Activated T-cell treated with anti-CD3 and anti-CD28 coated beads, Interleukin-2, amount 50 U/mL, for 72 hours (primary cell): ENCODE data around the gene LOXHD1. TPM values are rescaled to one million over a fixed set of nuclear protein-coding genes. Genes with fewer than 3 reads are reported as not detected.
A peak's percentile ranks its signal among the peaks of the same experiment; 100 is the strongest.

Experiments
- ATAC-seq, 2 donors: fragments of 150-1000 bp; cut with Tn5 transposase; replicated peaks in 1 of 2; 2 replicates each; pipeline ENCODE4 v1.10.0; 2021; ENCODE audit warnings: moderate library complexity in 2 of 2, mild to moderate bottlenecking in 1 of 2
- DNase-seq, 2 donors: peaks; one replicate each; pipeline ENCODE4 v3.0.0; 2021 to 2022; ENCODE audit warnings: mixed read lengths in 1 of 2
- H3K27ac Mint-ChIP-seq: one replicate; pipeline ENCODE4 v1.8.0; 2022; ENCODE audit warnings: mild to moderate bottlenecking, moderate library complexity, mixed read lengths
- H3K27me3 Mint-ChIP-seq: one replicate; pipeline ENCODE4 v1.8.0; 2022; ENCODE audit warnings: low read depth, mixed read lengths
- H3K36me3 Mint-ChIP-seq, 2 donors: one replicate each; pipeline ENCODE4 v1.8.0; 2022; ENCODE audit warnings: mixed read lengths in 2 of 2, mild to moderate bottlenecking in 1 of 2; ENCODE audit not compliant: insufficient read depth in 2 of 2
- H3K4me1 Mint-ChIP-seq: one replicate; pipeline ENCODE4 v1.8.0; 2022; ENCODE audit warnings: low read depth, mixed read lengths
- H3K4me3 Mint-ChIP-seq, 2 donors: one replicate each; pipeline ENCODE4 v1.8.0; 2022; ENCODE audit warnings: mild to moderate bottlenecking in 2 of 2, mixed read lengths in 2 of 2, moderate library complexity in 2 of 2
- H3K9me3 Mint-ChIP-seq, 2 donors: one replicate each; pipeline ENCODE4 v1.8.0; 2022; ENCODE audit warnings: mixed read lengths in 2 of 2
- total RNA-seq, 2 donors: library from RNA; stranded (reverse); gene quantifications; one replicate each; pipeline ENCODE4 v1.2.3, GENCODE V29; 2022

LOXHD1 gene
- total RNA-seq, 2 donors from 2014 or later, result 0.05 to 0.07 TPM

DNA sequence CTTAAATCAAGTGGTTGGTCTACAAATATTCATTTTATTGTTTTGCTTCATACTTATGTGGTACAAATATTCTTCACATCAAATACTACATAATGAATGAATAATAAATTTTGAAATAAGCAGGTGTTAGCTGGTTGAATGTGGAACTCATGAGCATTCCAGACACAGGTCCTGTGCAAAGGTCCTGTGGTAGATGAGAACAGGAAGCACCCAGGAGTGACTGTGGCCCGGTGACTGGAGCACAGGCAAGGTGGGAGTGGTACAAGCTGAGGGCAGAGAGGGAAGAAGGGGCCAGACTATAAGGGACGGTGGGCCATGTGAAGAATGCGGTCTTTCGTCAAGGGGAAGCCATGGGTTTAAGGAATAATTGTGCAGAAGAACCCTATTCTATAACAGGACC lies 26.2 kb upstream of the LOXHD1 start:
- Mint-ChIP-seq H3K4me3 (no peak overlapping the region), H3K9me3 (no peaks in the 10 kb centered on the region), H3K27ac (no peak overlapping the region), H3K27me3 (no peaks in the 10 kb centered on the region), H3K4me1 (no peaks in the 10 kb centered on the region), H3K36me3 (no peaks in the 10 kb centered on the region)
- DNase-seq (no peak), ATAC-seq (no peak)

GRCh38 chr18:46680784-46681695 lies 24.0 kb upstream of the LOXHD1 start:
- H3K27me3 Mint-ChIP-seq, result no peaks in the 10 kb centered on the region
- ATAC-seq (no peak), DNase-seq (no peak)
- no peaks in the 10 kb centered on the region for H3K36me3 Mint-ChIP-seq
- no peaks in the 10 kb centered on the region for H3K9me3 Mint-ChIP-seq
- H3K4me3 Mint-ChIP-seq, result no peak overlapping the region
- H3K27ac Mint-ChIP-seq, result no peak overlapping the region
- no peaks in the 10 kb centered on the region for H3K4me1 Mint-ChIP-seq

DNA sequence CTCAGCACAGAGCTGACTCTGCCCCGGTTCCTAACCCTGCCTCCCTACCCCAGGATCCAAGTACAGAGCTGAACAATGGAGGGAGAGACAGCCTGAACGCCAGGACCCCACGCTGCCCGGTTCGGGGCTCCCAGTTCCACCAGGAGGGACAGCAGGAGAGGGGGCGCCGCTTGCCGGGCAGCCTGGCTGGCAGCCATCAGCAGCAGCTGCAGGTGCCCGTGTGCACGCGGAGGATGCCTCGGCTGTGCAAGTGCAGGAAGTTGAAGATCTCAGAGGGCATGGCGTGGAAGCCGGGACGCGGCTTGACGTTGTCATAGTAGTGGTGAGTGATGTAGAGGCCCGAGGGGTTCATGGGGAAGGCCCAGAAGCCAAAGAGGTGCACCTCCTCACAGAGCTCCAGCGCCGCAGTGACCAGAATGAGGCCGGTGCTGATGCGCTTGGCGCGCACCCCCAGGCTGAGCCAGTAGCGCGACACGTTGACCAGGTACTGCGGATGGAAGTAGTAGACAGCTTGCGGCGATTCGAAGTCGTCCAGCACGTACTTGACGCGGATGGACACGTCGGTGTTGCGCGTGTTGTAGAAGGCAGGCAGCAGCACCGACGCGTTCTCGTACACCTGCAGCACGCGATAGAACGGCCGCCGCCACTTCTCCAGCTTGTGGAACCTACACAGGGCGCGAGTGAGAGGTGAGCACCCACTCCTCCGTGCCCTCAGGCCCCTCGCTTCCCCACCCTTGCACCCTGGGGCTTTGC lies 23.0 kb upstream of the LOXHD1 start:
- H3K27ac Mint-ChIP-seq, result no peak overlapping the region
- no peaks in the 10 kb centered on the region for H3K4me1 Mint-ChIP-seq
- H3K27me3 Mint-ChIP-seq, result peaks cover 7% of the 10 kb centered on the region
- no peak overlapping the region for H3K4me3 Mint-ChIP-seq
- ATAC-seq (no peak), DNase-seq (no peak)
- peaks cover 0 to 1% of the 10 kb centered on the region in 2 donors for H3K9me3 Mint-ChIP-seq
- no peaks in the 10 kb centered on the region for H3K36me3 Mint-ChIP-seq

- DNase-seq (no peak), ATAC-seq (no peak)
- H3K4me1 Mint-ChIP-seq, result peaks cover 3% of the 10 kb centered on the region
- no peak overlapping the region for H3K27ac Mint-ChIP-seq
- no peak overlapping the region for H3K4me3 Mint-ChIP-seq
- peaks cover 0 to 1% of the 10 kb centered on the region in 2 donors for H3K9me3 Mint-ChIP-seq
- H3K36me3 Mint-ChIP-seq, result peaks cover 0 to 1% of the 10 kb centered on the region in 2 donors
- H3K27me3 Mint-ChIP-seq, result peaks cover 14% of the 10 kb centered on the region
These were observed 21.9 kb upstream of the LOXHD1 start for GRCh38 chr18:46678785-46679399.

- no peak overlapping the region for H3K27ac Mint-ChIP-seq
These were observed 21.0 kb upstream of the LOXHD1 start for GRCh38 chr18:46678041-46678440.

GRCh38 chr18:46677611-46678010 lies 20.6 kb upstream of the LOXHD1 start:
- Mint-ChIP-seq H3K4me1 (peaks cover 12% of the 10 kb centered on the region), H3K27me3 (peaks cover 14% of the 10 kb centered on the region)

More at GRCh38 chr18:46678041-46678440, 21.0 kb upstream of the LOXHD1 start:
- DNase-seq (no peak), ATAC-seq (no peak)
- Mint-ChIP-seq H3K4me1 (peaks cover 8% of the 10 kb centered on the region), H3K27me3 (peaks cover 14% of the 10 kb centered on the region), H3K36me3 (peaks cover 0 to 1% of the 10 kb centered on the region in 2 donors), H3K9me3 (peaks cover 0 to 1% of the 10 kb centered on the region in 2 donors), H3K4me3 (no peak overlapping the region)

DNA sequence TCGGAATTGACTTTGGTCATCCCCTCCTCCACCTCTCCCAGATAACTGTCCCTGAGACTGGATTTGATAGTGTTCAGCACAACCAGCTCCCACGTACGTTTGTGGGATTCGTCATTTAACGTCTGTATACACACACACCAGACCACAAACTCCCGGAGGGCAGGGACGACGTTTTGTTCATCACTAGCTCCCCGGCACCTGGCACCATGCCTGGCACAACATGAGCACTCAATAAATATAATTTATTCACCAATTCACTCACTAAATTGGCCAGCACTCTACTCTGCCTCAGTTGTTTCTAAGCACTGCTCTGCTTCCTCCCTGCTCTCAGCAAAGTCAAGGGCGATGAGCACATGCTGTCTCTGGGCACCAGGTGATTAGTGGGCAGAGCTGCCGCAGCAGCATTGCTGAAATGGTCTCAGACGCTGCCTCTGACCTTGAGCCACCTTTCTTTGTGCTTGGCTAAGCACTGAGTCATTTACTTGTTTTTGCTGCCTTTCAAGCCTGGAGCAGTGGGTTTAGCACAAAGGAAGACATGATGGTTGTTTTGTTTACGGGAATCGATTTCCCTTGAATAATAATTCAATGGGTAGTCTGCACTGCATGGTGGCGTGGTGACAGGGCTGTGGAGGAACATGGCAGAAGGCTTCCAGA lies 19.3 kb upstream of the LOXHD1 start:
- H3K4me3 Mint-ChIP-seq, result no peak overlapping the region
- peaks cover 24% of the 10 kb centered on the region for H3K4me1 Mint-ChIP-seq
- peaks cover 14% of the 10 kb centered on the region for H3K27me3 Mint-ChIP-seq
- peaks cover 0 to 1% of the 10 kb centered on the region in 2 donors for H3K9me3 Mint-ChIP-seq
- H3K27ac Mint-ChIP-seq, result no peak overlapping the region
- peaks cover 0 to 1% of the 10 kb centered on the region in 2 donors for H3K36me3 Mint-ChIP-seq
- no peak for ATAC-seq
- DNase-seq, result no peak

More at GRCh38 chr18:46677611-46678010, 20.6 kb upstream of the LOXHD1 start:
- no peak overlapping the region for H3K27ac Mint-ChIP-seq
- H3K4me3 Mint-ChIP-seq, result no peak overlapping the region
- H3K9me3 Mint-ChIP-seq, result peaks cover 0 to 1% of the 10 kb centered on the region in 2 donors
- ATAC-seq (no peak), DNase-seq (no peak)
- peaks cover 0 to 1% of the 10 kb centered on the region in 2 donors for H3K36me3 Mint-ChIP-seq

DNA sequence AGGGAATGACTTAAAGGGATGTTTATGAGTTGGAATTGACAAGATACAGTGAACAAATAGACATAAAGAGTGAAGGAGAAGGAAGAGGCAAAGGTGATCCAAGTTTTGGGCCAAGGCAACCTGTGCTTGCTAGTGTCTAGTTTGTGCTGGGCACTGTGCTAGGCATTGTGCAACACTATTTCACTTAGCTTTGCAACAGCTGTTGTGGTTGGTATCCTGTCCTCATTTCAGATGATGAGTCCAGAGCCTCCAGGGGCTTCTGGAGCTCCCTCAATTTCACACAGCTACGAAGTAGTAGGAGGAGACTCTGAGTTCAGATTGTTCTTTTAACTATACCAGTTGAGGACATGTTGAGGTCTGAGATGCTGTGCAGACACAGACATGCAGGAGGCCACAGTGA lies 18.1 kb upstream of the LOXHD1 start:
- H3K9me3 Mint-ChIP-seq, result peaks cover 0 to 1% of the 10 kb centered on the region in 2 donors
- ATAC-seq, result no peak
- peaks cover 14% of the 10 kb centered on the region for H3K27me3 Mint-ChIP-seq
- no peak for DNase-seq
- no peak overlapping the region for H3K27ac Mint-ChIP-seq
- H3K36me3 Mint-ChIP-seq, result peaks cover 0 to 1% of the 10 kb centered on the region in 2 donors
- H3K4me1 Mint-ChIP-seq, result peaks cover 27% of the 10 kb centered on the region
- H3K4me3 Mint-ChIP-seq, result no peak overlapping the region

GRCh38 chr18:46672062-46672970 lies 15.3 kb upstream of the LOXHD1 start:
- H3K4me1 Mint-ChIP-seq, result peaks cover 27% of the 10 kb centered on the region
- peaks cover 0 to 1% of the 10 kb centered on the region in 2 donors for H3K9me3 Mint-ChIP-seq
- peaks cover 14% of the 10 kb centered on the region for H3K27me3 Mint-ChIP-seq
- peak overlapping the region; percentile 30 for H3K27ac Mint-ChIP-seq
- DNase-seq, result peak; percentile 8 to 11
- H3K36me3 Mint-ChIP-seq, result peaks cover 0 to 1% of the 10 kb centered on the region in 2 donors
- peak overlapping the region; percentile 28 to 56 for H3K4me3 Mint-ChIP-seq
- ATAC-seq, result peak; percentile 79 to 86

DNA sequence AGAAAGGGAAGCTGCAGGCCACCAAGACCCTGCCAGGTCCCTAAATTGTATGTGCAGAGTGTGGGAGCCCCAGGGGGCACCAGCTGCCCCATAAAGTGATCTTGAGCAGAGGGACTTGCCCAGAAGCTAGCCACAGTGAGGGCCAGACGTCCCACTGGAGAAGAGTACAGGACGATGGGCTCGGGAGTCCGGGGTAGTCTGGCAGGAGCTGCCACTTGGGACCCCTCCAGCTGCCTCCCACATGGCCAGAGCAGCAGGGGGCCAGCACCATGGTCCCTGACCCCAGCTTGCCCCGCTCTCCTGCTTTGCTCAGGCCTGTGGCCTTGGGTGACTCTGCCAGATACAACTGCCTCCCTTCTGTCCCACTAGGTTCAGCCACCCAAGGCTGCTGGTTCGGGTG lies 11.7 kb upstream of the LOXHD1 start:
- H3K9me3 Mint-ChIP-seq, result no peaks in the 10 kb centered on the region
- no peak overlapping the region for H3K4me3 Mint-ChIP-seq
- H3K27me3 Mint-ChIP-seq, result no peaks in the 10 kb centered on the region
- DNase-seq (no peak), ATAC-seq (no peak)
- no peaks in the 10 kb centered on the region for H3K36me3 Mint-ChIP-seq
- H3K4me1 Mint-ChIP-seq, result peaks cover 23% of the 10 kb centered on the region
- no peak overlapping the region for H3K27ac Mint-ChIP-seq

- no peak overlapping the region for H3K27ac Mint-ChIP-seq
- H3K36me3 Mint-ChIP-seq, result no peaks in the 10 kb centered on the region
- no peak for ATAC-seq
- H3K4me3 Mint-ChIP-seq, result no peak overlapping the region
- no peak for DNase-seq
- peaks cover 21% of the 10 kb centered on the region for H3K4me1 Mint-ChIP-seq
- H3K9me3 Mint-ChIP-seq, result no peaks in the 10 kb centered on the region
- H3K27me3 Mint-ChIP-seq, result peaks cover 4% of the 10 kb centered on the region
These were observed 11.1 kb upstream of the LOXHD1 start for GRCh38 chr18:46668135-46668534.

- Mint-ChIP-seq H3K4me3 (no peak overlapping the region), H3K27me3 (peaks cover 6% of the 10 kb centered on the region), H3K36me3 (no peaks in the 10 kb centered on the region), H3K9me3 (no peaks in the 10 kb centered on the region), H3K27ac (no peak overlapping the region), H3K4me1 (no peaks in the 10 kb centered on the region)
- no peak for ATAC-seq
- no peak for DNase-seq
These were observed 6.5 kb upstream of the LOXHD1 start for GRCh38 chr18:46663539-46663938.
